Kidney capillary endothelial cell (primary cell): ENCODE results near the gene HRG.
"Not testable (repeated sequence)": the region's sequence is repeated elsewhere in the genome, so short reads cannot be mapped to it uniquely, and the experiment has no call there.

ENCODE experiments used
- DNase-seq: peaks from one replicate; pipeline ENCODE4 v3.0.0-alpha.2; 2018; ENCODE audit warnings: low spot score

The HRG gene, protein sequence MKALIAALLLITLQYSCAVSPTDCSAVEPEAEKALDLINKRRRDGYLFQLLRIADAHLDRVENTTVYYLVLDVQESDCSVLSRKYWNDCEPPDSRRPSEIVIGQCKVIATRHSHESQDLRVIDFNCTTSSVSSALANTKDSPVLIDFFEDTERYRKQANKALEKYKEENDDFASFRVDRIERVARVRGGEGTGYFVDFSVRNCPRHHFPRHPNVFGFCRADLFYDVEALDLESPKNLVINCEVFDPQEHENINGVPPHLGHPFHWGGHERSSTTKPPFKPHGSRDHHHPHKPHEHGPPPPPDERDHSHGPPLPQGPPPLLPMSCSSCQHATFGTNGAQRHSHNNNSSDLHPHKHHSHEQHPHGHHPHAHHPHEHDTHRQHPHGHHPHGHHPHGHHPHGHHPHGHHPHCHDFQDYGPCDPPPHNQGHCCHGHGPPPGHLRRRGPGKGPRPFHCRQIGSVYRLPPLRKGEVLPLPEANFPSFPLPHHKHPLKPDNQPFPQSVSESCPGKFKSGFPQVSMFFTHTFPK

DNA sequence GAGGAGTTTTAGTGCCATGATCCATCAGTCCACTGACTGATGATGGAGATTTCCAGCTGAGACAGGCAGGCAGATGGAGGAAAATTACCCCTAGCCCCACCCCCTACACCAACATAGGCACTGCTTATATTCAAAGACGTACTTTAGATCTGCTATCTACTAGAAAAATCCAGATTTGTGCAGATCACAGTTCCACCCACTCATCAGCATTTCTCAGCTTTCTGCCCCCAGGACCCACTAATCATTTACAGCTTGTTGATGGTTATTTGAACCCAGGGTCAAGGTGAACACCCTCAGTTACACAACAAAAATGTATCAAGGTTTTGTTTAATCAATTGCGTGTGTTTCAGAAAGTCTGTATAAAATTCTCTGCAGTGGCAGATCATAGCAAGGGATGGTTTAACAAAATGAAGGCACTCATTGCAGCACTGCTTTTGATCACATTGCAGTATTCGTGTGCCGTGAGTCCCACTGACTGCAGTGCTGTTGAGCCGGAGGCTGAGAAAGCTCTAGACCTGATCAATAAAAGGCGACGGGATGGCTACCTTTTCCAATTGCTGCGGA lies at the start of gene HRG:
Gene HRG (plus strand): TSS at position 390 of the 564 bp plus-strand sequence. CDS start 18 bp downstream, at position 408.
- no peak for DNase-seq

DNA sequence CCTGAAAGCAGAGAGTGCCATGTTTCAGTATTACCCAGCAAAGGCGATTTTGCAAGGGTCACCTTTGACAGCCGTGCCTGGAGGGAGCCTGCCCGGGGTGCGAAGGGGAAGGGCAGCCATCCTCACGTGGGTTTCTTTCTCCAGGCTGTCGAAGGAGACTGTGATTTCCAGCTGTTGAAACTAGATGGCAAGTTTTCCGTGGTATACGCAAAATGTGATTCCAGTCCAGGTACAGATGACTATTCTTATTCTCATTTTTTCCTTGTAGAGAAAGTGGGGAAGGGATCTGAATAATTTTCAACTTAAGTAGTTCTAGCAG lies 49.6 kb upstream of the HRG start:
- DNase-seq: no peak

DNA sequence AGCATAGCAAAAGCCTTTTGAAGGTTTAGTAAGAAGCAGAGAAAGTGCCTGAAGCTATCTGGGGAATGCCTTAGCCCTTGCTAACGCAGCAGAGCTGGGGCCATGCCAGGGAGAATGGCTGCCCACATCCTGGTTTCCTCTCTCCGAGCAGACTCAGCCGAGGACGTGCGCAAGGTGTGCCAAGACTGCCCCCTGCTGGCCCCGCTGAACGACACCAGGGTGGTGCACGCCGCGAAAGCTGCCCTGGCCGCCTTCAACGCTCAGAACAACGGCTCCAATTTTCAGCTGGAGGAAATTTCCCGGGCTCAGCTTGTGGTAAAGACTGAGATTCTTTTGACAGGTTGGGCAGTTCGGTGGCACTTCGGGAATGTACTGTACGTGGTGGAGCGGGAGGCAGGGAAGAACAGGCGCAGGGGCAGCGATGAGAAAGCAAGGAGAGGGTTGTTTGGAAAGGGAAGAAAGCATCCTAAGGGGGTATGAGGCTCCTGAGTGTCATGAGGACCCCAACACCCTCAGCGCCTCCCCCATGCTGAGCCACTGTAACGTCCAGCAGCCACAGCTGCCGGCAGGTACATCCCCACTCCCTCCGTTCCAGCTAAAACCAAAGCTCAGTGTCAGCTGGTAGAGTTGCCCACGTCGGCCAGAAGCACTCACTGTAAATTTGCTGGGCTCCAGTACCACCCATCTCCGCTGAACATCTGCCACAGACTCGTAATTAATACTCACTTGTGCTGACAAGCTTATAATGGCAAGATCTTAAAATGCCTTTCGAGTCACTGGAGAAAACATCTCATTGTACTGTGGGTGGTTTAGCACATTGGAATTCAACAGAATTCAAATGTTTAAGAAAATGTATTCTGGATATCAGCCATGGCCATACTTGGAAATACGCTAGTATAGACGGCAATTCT lies 48.5 kb upstream of the HRG start:
- DNase-seq: peak; percentile 82

DNA sequence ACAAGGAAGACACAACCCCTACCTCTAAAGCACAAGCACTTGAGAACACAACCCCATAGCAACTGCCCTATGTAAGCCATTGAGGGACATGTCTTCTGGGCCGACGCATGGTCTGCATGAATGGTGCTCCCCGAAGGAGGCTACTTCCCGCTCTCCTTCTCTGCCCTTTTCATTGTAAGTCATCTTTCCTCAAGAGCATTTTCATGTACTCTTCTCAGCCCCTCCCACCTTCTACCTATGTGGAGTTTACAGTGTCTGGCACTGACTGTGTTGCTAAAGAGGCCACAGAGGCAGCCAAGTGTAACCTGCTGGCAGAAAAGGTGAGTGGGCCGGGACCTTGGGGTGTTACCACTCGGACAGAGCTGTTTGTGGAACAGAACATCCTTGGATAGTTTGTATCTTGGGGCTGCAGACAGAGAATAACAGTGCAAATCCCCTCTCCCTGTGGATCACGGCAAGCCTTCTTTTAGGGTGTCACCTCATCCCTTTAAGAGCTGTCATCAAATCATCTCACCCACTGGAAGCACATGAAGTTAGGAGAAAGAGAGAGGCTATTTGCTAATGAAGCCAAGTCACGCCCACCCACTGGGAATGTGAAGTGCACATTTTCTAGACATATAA lies 47.4 kb upstream of the HRG start:
- no peak for DNase-seq

DNA sequence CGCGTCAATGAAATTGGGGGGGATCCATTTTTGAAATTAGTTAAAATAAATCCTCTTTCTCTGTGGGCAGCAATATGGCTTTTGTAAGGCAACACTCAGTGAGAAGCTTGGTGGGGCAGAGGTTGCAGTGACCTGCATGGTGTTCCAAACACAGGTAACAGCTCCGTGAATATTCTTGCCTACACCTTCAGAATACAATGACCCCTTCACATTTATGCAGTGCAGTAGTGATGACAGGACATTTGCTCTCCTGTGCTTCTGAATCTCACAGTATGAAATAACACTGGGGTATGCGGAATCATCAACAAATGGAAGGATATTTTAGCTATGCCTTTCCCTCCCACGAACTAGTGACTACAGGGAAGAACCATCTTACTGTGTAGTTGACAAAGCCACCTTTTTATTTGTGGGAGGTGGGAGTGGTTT lies 46.0 kb upstream of the HRG start:
- DNase-seq: no peak

DNA sequence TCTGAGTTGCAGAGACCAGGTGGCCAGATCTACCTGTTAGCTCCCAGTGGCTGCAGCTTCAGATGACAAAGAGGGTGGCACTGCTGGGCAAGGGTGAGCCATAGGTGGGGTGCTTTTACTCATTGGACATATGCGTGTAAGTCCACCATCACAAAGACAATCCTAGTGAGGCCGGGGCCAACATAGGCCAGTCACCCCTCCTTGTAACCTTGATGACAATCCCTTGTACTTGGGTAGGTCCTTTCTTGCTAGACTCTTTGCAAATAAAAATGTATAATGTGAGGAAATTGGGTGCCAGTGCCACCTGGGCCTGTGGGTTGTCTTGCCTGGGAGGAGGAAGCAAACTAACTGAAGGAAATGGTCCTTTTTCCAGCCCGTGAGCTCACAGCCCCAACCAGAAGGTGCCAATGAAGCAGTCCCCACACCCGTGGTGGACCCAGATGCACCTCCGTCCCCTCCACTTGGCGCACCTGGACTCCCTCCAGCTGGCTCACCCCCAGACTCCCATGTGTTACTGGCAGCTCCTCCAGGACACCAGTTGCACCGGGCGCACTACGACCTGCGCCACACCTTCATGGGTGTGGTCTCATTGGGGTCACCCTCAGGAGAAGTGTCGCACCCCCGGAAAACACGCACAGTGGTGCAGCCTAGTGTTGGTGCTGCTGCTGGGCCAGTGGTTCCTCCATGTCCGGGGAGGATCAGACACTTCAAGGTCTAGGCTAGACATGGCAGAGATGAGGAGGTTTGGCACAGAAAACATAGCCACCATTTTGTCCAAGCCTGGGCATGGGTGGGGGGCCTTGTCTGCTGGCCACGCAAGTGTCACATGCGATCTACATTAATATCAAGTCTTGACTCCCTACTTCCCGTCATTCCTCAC lies 45.4 kb upstream of the HRG start:
- DNase-seq: no peak

DNA sequence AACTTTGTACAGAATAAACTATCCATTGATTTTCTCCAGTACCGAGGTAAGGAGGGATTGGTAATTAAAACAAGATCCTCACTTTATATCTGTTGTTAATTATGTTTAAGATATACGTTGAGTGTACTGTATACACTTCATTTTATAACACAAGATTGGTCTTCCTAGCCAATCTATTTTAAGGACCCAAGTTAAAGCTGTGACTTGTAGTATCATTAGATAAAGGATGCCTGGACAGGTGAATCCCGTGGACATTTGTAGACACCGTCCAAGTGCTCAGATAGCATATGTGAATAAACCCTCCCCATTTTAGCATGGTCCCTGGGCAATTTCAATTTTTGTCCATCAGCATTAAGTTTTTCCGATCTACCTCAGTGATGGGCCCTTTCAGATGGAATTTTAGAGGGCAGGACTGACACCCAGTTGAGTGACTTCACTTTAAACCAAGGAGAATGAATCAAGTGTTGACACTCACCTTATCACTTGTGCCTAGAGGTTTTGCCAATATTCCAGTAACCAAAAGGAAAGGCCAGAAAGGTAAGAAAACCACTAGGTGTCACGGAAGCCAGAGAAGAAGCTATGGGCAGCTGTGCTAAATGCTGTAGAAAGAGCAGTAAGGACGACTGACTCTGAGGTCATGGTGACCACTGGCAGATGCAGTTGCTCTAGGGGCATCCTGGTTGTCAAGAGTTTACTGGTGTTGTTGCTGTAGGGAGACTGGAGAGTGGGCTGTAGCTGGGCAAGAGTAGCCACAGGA lies 43.7 kb upstream of the HRG start:
- no peak for DNase-seq

DNA sequence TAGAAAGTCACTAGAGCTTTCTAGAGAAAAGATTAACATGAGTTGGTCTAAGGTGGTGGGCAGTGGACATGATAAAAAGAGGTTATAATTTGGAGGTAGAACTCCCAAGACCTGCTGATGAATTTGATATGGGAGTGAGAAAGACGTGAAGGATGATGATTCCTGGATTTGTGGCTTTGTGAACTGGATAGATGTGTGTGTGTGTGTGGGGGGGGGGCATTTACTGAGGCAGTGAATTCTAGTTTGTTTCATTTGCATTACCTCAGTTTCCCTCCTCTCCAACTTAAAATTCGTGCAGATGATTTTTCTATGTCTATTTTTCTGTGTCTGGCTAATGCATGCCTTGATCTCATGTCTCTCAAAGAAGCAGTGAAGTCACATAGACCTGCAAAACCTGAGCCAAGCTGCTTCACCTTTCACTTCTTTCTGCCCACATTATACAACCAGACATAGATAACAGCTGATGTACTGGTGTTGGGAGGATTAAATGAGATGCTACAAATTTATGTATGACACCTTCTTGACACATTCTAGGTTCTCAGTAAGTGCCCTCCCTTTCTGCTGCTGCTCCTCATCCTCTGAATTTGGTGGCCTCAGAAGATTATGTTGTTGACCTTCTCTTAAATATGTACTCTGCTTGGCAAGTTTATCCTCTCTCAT lies 43.0 kb upstream of the HRG start:
- DNase-seq: no peak

DNA sequence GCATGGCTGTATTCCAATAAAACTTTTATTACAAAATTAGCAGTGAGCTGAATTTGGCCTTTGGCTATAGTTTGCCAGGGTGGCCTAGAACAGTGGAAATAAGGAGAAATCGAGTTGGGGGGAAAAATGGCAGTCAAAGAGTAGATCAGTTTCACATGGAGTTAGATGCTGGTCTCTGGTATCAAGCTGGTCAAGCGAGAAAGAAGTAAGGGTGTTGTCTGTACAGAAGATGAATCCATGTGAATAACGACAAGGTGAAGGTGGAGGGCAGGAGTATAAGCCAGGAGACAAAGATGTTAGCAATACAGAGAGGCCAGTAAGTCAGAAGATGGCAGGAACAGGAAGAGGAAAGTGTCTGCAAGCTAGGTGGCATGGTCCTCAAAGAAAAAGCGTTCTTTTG lies 41.2 kb upstream of the HRG start:
- DNase-seq: no peak

DNA sequence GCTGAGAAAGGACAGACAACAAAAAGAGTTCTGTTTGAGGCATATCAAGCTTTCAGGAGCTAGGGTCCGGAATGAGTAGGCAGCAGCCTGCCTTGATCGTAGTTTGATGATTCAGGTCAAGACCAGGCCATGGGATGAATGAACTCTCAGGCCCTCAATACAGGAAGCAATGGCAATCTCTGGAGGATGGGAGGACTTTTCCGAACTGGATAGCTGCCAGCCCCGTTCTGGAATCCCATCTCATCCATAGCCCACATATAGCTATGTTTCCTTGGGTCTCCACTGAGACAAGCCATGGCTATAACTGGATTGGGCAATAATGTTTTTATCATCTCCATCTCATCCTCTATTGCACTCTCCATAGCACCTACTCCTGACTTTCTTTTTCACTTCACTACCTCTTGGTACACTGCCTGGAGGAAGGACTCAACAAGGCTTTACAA lies 40.2 kb upstream of the HRG start:
- DNase-seq: no peak

DNA sequence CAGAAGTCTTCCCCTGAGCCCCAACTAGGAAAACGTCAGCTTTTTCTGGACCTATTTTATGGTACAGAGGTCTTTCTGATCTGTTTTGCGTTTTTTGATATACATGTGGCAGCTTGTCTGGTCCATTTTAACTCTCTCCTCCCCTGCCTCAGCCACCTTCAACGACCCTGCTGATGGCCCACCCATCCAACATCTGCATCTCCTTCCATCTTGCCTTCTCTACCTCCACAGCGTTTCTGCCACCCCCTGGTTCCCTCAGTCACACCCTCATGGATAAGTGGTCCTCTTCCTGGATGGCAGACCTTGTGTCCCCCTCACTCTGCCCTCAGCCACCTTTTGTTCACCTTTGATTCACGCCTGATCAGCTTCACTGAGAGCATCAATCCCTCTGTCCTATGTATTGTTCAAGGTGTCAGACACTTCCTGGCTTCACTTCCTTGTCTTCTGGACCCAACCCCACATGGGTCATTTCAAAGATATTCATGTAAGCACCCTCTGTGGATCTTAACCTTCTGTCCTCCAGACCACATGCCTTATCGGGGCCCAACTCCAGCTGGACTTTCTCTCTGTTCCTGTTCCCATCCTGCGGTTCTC lies 39.5 kb upstream of the HRG start:
- DNase-seq: no peak

DNA sequence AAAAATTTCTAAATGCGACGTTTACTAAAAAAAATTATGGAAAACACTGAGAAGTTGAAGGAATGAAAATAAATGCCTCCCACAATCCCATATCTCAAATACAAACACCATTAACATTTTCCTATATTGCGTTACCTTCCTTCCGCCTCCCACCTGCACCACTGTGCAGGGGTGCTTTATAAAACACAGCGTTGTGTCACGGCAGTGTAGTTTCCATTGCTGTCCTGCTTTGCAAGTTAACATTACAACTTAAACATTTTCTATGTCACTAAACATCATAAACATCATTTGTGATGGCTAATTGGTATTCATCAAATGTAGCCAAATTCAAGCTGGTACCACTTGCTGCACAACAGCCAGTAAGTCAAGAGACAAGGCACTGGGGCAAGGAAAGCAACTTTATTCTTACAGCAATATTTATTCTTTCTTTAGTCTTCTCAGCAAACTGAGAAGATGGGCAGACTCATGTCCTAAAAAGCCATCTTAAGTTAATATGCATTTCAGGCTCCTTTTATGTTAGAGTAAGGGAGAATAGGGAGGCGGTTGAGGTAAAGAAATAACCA lies 37.9 kb upstream of the HRG start:
- DNase-seq: no peak

DNA sequence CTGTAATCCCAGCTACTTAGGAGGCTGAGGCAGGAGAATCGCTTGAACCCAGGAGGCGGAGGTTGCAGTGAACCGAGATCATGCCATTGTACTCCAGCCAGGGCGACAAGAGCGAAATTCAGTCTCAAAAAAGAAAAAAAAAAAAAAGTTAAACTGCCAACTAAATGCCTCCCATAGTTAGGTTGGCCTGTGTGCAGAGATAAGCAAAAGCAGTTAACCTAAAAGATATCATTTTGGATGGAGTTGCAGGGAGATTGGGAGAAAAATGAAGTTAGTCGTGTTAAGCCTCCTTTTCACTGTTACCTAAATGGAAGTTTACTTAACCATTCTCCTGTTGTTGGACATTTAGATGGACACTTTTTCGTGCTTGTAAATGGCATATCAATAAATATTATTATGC lies 37.1 kb upstream of the HRG start:
- DNase-seq: no peak

DNA sequence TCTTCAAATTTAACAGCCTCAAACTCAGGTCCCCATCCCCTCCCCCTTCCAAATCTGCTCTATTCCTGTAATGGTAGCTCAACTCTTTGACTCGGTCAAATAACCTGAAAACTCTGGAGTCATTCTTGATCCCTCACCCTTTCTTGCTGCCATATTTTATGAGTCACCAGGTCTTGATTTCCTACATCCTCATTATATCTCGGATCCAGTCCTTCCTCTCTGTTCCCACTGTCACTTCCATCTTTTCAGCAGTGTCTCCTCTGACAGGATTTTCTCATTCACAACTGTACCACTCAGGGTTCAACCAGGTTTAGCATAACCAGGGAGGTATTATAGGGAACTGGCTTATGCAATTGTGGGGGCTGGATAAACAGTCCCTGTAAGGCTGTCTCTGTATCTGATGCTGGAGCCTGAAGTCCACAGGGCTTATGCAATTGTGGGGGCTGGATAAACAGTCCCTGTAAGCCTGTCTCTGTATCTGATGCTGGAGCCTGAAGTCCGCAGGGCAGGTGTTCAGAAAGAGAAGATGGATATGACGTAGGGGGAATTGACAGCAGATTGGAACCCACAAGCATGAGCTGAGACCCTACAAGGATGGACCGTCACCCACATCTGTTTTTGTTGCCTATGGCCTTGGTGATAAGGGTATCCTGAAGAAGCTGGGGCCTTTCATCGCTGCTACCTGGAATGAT lies 34.7 kb upstream of the HRG start:
- DNase-seq: no peak

DNA sequence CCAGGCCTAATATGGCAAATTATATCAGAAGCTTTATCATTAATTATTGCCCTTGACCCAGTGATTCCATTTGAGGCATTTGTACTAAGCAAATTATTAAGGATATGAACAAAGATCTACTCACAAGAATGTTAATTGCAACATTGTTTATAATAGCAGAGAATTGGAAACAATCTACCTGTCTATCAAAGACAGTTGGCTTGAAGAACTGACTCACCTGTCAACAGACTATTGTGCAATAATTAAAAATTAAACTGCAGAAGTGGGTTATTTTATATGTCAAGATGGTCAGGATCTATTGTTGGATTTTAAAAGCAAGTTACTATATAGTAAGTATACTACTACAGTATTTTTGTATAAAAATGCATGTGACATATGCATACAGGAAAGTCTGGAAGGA lies 32.3 kb upstream of the HRG start:
- no peak for DNase-seq

DNA sequence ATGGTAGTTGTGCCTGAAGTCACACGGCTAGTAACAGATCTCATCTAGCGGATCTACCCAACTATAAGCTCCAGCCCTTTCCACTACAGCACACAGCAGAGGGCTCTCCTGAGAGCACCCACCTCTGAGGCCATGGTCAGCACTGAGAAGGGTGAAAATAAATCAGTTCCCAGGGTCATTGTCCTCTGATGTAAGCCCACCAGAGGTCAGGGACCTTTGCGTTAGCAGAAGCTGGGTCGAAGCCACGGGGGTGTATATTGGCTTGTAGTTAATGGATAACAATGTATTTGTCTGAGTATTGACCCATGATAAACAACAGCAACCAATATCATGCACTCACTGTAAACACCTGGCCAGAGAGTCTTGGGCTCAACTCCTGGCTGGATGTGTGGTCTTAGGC lies 31.6 kb upstream of the HRG start:
- DNase-seq: not testable (repeated sequence)

DNA sequence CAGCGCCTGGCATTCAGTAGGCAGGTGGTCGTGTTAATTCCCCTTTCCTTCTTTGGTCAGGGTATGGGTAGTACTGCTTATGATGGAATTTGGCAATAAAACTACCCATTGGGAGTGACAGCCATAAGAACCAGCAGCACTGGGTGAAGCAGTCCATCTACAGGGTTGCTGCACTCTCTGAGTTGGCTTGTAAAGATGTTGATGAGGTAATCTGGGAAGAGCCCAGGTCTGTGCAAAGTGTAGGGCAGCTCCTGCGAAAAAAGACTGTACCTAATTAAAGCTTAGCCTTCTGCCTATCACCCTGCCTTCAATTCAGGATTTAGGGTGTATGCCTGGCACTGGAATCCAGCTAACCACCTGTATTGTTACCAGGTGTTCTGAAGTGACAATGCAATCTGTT lies 30.3 kb upstream of the HRG start:
- no peak for DNase-seq

DNA sequence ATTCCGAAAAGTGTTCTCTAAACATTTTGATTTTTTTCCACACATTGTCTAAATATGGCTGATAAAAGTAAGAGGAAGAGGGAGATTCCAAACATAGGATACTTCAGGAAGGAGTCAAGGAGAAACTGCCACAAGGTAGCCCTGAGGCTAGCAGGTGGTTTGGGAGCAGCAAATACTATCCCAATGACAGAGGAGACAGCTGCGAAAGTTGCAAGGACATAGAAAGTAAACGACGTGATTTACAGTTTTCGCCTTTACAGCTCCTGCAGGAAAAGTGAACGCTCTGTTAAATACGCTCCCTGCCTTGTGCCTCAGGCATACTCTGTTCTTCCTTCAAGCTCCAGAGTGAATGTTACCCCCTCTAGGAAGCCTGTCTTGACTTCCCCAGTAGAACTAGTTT lies 29.3 kb upstream of the HRG start:
- no peak for DNase-seq

DNA sequence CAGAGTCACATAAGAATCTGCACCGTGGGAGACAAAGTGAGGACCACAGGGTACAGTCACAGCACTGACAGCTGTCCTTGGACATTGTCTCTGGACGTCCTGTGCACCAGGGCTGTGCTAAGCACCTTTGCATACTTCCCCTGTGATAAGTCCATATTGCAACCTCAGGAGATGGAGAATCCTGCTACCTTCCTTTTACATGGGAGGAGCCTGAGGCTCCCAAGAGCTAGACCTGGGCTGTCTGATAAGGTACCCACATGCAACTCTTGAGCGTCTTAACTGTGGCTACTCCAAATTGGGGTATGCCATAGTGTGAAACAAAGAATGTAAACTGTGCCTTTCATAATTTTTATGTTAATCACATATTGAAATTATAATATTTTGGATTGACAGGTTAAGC lies 28.1 kb upstream of the HRG start:
- no peak for DNase-seq
